Brain microvascular endothelial cell (primary cell): ENCODE measurements around the gene MAGI3.

Experiments used
- DNase-seq: peaks from one replicate; pipeline ENCODE4 v3.0.0-alpha.2; 2020
- H3K27ac ChIP-seq: fragments of 250-450 bp; sonication (Bioruptor Pico); 2 replicates; pipeline ENCODE4 v1.5.1; 2020; ENCODE audit warnings: mild to moderate bottlenecking, moderate library complexity
- H3K27me3 ChIP-seq: fragments of 250-450 bp; sonication (Bioruptor Pico); replicated peaks from 2 replicates; pipeline ENCODE4 v1.5.1; 2020; ENCODE audit warnings: mild to moderate bottlenecking
- H3K36me3 ChIP-seq: fragments of 250-450 bp; sonication (Bioruptor Pico); replicated peaks from 2 replicates; pipeline ENCODE4 v1.5.1; 2020; ENCODE audit warnings: mild to moderate bottlenecking
- H3K4me3 ChIP-seq: 2 replicates; pipeline ENCODE4 v1.5.1; 2011; ENCODE audit warnings: low read depth, mild to moderate bottlenecking, control low read depth, low read length, moderate library complexity
- in situ Hi-C: cut with HindIII; loops from 2 replicates; pipeline ENCODE4 v1.10.0; 2017; ENCODE audit warnings: low sequenced_read_pairs, low pct_ligation_motif_present
- TF ChIP-seq, protein P1 (sequence below): IDR thresholded peaks from 2 replicates; pipeline ENCODE4 v1.5.1; 2011; ENCODE audit warnings: low read depth, mild to moderate bottlenecking, moderate library complexity, low read length, control low read depth, inconsistent platforms; ENCODE audit errors: missing control alignments

Gene MAGI3

DNA sequence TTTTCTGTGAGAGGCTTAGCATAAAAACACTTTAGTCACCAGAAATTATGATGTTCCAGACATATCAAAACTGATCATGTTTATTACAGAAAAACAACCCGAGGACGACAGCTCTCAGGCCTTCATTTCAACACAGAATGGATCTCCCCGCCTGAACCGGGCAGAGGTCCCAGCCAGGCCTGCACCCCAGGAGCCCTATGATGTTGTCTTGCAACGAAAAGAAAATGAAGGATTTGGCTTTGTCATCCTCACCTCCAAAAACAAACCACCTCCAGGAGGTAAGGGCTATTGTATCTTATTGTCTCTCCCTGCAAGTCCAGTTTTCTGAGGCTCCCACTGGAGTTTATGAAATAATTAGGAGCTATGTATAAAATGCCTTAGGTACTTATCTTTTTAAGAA lies 263.4 kb downstream of the MAGI3 start:
- Histone ChIP-seq H3K4me3 (no peak overlapping the region), H3K27me3 (no peaks in the 10 kb centered on the region), H3K27ac (no peak overlapping the region), H3K36me3 (no peaks in the 10 kb centered on the region)
- TF ChIP-seq, protein P1, sequence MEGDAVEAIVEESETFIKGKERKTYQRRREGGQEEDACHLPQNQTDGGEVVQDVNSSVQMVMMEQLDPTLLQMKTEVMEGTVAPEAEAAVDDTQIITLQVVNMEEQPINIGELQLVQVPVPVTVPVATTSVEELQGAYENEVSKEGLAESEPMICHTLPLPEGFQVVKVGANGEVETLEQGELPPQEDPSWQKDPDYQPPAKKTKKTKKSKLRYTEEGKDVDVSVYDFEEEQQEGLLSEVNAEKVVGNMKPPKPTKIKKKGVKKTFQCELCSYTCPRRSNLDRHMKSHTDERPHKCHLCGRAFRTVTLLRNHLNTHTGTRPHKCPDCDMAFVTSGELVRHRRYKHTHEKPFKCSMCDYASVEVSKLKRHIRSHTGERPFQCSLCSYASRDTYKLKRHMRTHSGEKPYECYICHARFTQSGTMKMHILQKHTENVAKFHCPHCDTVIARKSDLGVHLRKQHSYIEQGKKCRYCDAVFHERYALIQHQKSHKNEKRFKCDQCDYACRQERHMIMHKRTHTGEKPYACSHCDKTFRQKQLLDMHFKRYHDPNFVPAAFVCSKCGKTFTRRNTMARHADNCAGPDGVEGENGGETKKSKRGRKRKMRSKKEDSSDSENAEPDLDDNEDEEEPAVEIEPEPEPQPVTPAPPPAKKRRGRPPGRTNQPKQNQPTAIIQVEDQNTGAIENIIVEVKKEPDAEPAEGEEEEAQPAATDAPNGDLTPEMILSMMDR: no peak
- no peak for DNase-seq
- in situ Hi-C loops: no loop called here

DNA sequence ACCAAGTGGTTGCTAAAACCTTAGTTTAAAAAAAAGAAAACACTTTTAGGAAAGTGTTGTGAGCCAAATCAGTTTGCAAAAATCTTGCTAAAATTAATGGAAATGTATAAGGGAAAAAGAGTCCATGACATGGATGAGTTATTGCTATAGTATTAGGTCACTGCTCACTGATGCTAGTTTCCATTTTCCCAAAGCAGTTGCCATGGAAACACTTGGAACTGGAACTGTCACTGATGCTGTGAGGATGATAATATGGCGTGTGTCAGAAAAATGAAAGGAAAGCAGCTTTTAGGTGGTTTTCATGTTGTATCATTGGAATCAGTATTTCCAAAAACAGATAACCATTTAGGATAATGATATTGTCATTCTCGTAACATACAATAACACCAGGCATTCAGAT lies 264.6 kb downstream of the MAGI3 start:
- no peak for DNase-seq
- Histone ChIP-seq H3K4me3 (no peak overlapping the region), H3K27ac (no peak overlapping the region), H3K36me3 (no peaks in the 10 kb centered on the region), H3K27me3 (no peaks in the 10 kb centered on the region)
- TF ChIP-seq, protein P1: no peak
- in situ Hi-C loops: no loop called here

DNA sequence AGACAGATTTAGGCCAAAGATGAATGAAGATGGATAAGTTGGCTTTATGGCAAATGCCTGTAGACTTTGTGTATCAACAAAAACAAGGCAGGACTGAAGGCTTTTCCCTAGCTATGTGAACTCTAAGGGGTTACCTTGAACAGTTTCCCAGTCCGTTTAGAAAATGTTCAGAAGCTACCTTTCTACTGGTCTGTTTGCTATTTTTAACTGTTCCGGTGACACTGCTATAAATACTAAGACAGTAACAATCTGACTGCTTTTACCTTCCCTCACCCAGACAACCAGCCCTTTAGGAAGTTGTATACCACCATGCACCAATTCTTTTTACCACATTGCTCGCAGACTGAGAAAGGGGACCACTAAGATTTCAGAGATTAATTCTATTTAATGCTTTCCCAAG lies 266.8 kb downstream of the MAGI3 start:
- H3K36me3 ChIP-seq: no peaks in the 10 kb centered on the region
- in situ Hi-C loops: no loop called here
- DNase-seq: no peak

DNA sequence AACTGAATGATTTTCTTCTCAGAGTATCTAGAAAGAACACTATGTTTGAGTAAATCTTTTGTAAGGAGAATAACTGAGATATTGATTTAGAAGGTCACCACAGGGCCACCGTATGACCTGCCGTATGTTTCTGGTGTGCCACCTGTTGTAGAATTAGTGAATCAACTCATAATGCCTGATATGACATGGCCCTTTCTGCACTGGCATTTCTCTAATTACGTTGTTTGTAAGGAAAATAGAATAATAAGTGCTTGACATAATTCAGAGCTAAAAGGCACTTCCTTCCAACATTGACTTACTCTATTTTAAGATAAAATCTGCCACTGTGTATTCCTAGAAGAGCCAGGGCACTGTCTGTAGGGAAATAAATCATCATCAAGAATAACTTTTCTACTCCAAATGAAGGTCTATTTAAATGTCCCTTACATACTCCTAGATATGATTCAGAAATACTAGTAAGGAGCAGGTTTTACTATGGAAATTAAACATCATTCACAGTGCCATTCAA lies 267.3 kb downstream of the MAGI3 start:
- no peaks in the 10 kb centered on the region for H3K36me3 ChIP-seq
- in situ Hi-C loops: no loop called here
- no peaks in the 10 kb centered on the region for H3K27me3 ChIP-seq
- DNase-seq: no peak
- H3K27ac ChIP-seq: no peak overlapping the region
- TF ChIP-seq, protein P1: no peak
- no peak overlapping the region for H3K4me3 ChIP-seq

More for the DNA sequence above, 266.8 kb downstream of the MAGI3 start:
- Histone ChIP-seq H3K4me3 (no peak overlapping the region), H3K27ac (no peak overlapping the region), H3K27me3 (no peaks in the 10 kb centered on the region)
- TF ChIP-seq, protein P1: no peak

- no peak overlapping the region for H3K27ac ChIP-seq
- H3K4me3 ChIP-seq: no peak overlapping the region
- no peaks in the 10 kb centered on the region for H3K36me3 ChIP-seq
- in situ Hi-C loops: no loop called here
- no peaks in the 10 kb centered on the region for H3K27me3 ChIP-seq
- DNase-seq: no peak
- TF ChIP-seq, protein P1: no peak
Observed at GRCh38 chr1:113659035-113659434, 268.7 kb downstream of the MAGI3 start.

- no peak for DNase-seq
- Histone ChIP-seq H3K27ac (no peak overlapping the region), H3K27me3 (no peaks in the 10 kb centered on the region), H3K4me3 (no peak overlapping the region), H3K36me3 (no peaks in the 10 kb centered on the region)
- TF ChIP-seq, protein P1: no peak
- in situ Hi-C loops: no loop called here
Observed at GRCh38 chr1:113659556-113659955, 269.2 kb downstream of the MAGI3 start.
